HepG2 (cell line): Measurements from ENCODE around the gene WWC2. TPM values are rescaled to one million over a fixed set of nuclear protein-coding genes. Genes with fewer than 3 reads are reported as not detected.

Source experiments
- ATAC-seq: fragments of 200-7000 bp; cut with Tn5 transposase; 3 replicates; pipeline ENCODE4 v1.9.1; 2020; ENCODE audit warnings: mild to moderate bottlenecking, moderate library complexity
- BruUV-seq: library from RNA; stranded (reverse); fragments of 400-500 nt; replicated peaks from 2 replicates; lab custom pipeline; 2021; lab: Mats Ljungman, UMichigan
- CTCF ChIA-PET: fragments of 300-600 bp; formaldehyde crosslinking; extraction: SDS; loops from one replicate; lab custom pipeline; 2021; ENCODE audit warnings: low total read pairs, inconsistent platforms, low intra/inter-chr PET ratio; lab: Yijun Ruan, JAX
- POLR2A ChIA-PET: fragments of 350-600 bp; sonication (Branson Sonifier 250); formaldehyde crosslinking; loops from one replicate; lab custom pipeline; 2020; ENCODE audit warnings: antibody characterized with exemption, inconsistent platforms; lab: Yijun Ruan, JAX
- DNase-seq: peaks from one replicate; pipeline ENCODE4 v3.0.0-alpha.2; 2015; ENCODE audit warnings: low spot score
- FAIRE-seq: peaks from 3 replicates; lab custom pipeline; 2011; peaks lifted over from hg19 to GRCh38; lab: Jason Lieb, UNC
- H2AFZ ChIP-seq: one replicate; pipeline ENCODE4 v1.6.1; 2011; ENCODE audit warnings: low read length, inconsistent platforms
- H3K27ac ChIP-seq: fragments of 300-600 bp; 3 replicates; pipeline ENCODE4 v1.8.0; 2011; ENCODE audit warnings: mixed run types, mild to moderate bottlenecking, mixed read lengths, low read length, inconsistent platforms; ENCODE audit not compliant: insufficient read depth; ENCODE audit errors: extremely low read length
- H3K27me3 ChIP-seq, 2 experiments: fragments of 200-600 bp in 1 of 2; 2 replicates in 1 of 2; 3 replicates in 1 of 2; pipeline versions ENCODE4 v1.6.0 to v1.8.0; 2011; ENCODE audit warnings: low read length in 2 of 2, mild to moderate bottlenecking in 2 of 2, moderate library complexity in 2 of 2, inconsistent platforms in 1 of 2; ENCODE audit not compliant: insufficient read depth in 2 of 2, control insufficient read depth in 1 of 2
- H3K36me3 ChIP-seq, 2 experiments: fragments of 200-600 bp in 1 of 2; replicated peaks in 1 of 2; 2 replicates in 1 of 2; 3 replicates in 1 of 2; pipeline versions ENCODE4 v1.5.1 to v1.8.0; 2011; ENCODE audit warnings: low read length in 2 of 2, inconsistent platforms in 1 of 2; ENCODE audit not compliant: insufficient read depth in 2 of 2, control insufficient read depth in 1 of 2
- H3K4me1 ChIP-seq: 2 replicates; pipeline ENCODE4 v1.5.1; 2012; ENCODE audit warnings: low read length, inconsistent platforms; ENCODE audit not compliant: insufficient read depth
- H3K4me2 ChIP-seq: 2 replicates; pipeline ENCODE4 v1.6.0; 2011; ENCODE audit warnings: low read depth, low read length, inconsistent platforms
- H3K4me3 ChIP-seq, 3 experiments: fragments of 200-600 bp in 1 of 3; sonication (generic), shearing (Covaris generic) in 1 of 3; replicated peaks in 1 of 3; 2 replicates each; pipeline ENCODE4 v1.5.1; 2011 to 2016; ENCODE audit warnings: low read length in 3 of 3, inconsistent platforms in 2 of 3, low read depth in 2 of 3, mild to moderate bottlenecking in 2 of 3, control low read depth in 1 of 3, mixed read lengths in 1 of 3; ENCODE audit not compliant: insufficient read depth in 1 of 3
- H3K79me2 ChIP-seq: one replicate; pipeline ENCODE4 v1.6.1; 2011; ENCODE audit warnings: low read length, inconsistent platforms; ENCODE audit not compliant: insufficient read depth
- H3K9ac ChIP-seq: 2 replicates; pipeline ENCODE4 v1.6.0; 2011; ENCODE audit warnings: mild to moderate bottlenecking, low read depth, low read length, inconsistent platforms; ENCODE audit not compliant: insufficient read depth
- H3K9me3 ChIP-seq: 2 replicates; pipeline ENCODE4 v1.5.1; 2012; ENCODE audit warnings: mild to moderate bottlenecking, low read length
- H4K20me1 ChIP-seq: 2 replicates; pipeline ENCODE4 v1.6.0; 2011; ENCODE audit warnings: inconsistent platforms, mild to moderate bottlenecking, low read length, moderate library complexity; ENCODE audit not compliant: insufficient read depth
- EEA1 ChIP-seq: sonication (generic); formaldehyde crosslinking; IDR thresholded peaks from 2 replicates; pipeline ENCODE4 v1.5.1; 2020; ENCODE audit warnings: mild to moderate bottlenecking, missing genetic modification reagents, borderline replicate concordance
- KLF13 ChIP-seq: sonication (generic); formaldehyde crosslinking; IDR thresholded peaks from 2 replicates; pipeline ENCODE4 v1.4.0; 2020; ENCODE audit warnings: mild to moderate bottlenecking, missing genetic modification reagents
- RERE ChIP-seq: IDR thresholded peaks from 2 replicates; pipeline ENCODE4 v1.6.1; 2016; ENCODE audit warnings: low read depth, missing genetic modification reagents, missing compliant biosample characterization
- ZNF235 ChIP-seq: sonication (generic); formaldehyde crosslinking; IDR thresholded peaks from 2 replicates; pipeline ENCODE4 v1.8.1; 2023; ENCODE audit warnings: mild to moderate bottlenecking, missing genetic modification reagents, borderline replicate concordance
- ZNF343 ChIP-seq: sonication (generic); formaldehyde crosslinking; IDR thresholded peaks from 2 replicates; pipeline ENCODE4 v1.4.0; 2020; ENCODE audit warnings: mild to moderate bottlenecking, missing genetic modification reagents
- ZNF572 ChIP-seq: sonication (generic); formaldehyde crosslinking; IDR thresholded peaks from 2 replicates; pipeline ENCODE4 v1.5.1; 2020; ENCODE audit warnings: mild to moderate bottlenecking, missing genetic modification reagents
- ZNF800 ChIP-seq: sonication (generic); formaldehyde crosslinking; IDR thresholded peaks from 2 replicates; pipeline ENCODE4 v1.4.0; 2020; ENCODE audit warnings: missing genetic modification reagents
- WGBS: methylation state at CpG from one replicate; pipeline ENCODE4 v1.1.6; 2017; ENCODE audit warnings: low lambda C conversion rate; 5-methylcytosine and 5-hydroxymethylcytosine counted together
- in situ Hi-C: cut with HindIII; loops from 2 replicates; pipeline ENCODE4 v1.10.0; 2017; ENCODE audit warnings: low pct_unique_long_range_greater_than_20kb; ENCODE audit not compliant: extremely low pct_ligation_motif_present
- intact Hi-C: fragments of 100-400 bp; cut with micrococcal nuclease; formaldehyde crosslinking; loops from one replicate; pipeline ENCODE4 v1.10.0; 2022; ENCODE audit not compliant: unreplicated experiment
- polyA plus RNA-seq, 8 experiments: library from polyadenylated mRNA; depleted of rRNA in 3 of 8; stranded (reverse) in 7 of 8; unstranded in 1 of 8; fragments of >200 nt; fragmentation: Illumina TruSeq in 4 of 8; extraction: Trizol in 4 of 8; gene quantifications; 2 replicates each; pipeline versions ENCODE4 v1.2.1 to v1.2.3, GENCODE V29; 2011 to 2016; ENCODE audit warnings: low read depth in 4 of 8, missing spikeins in 1 of 8, mixed read lengths in 1 of 8; ENCODE audit not compliant: insufficient read depth in 1 of 8
- total RNA-seq, 5 experiments: library from RNA; depleted of rRNA; stranded (reverse); fragments of >200 nt; fragmentation: Illumina TruSeq; extraction: Trizol; gene quantifications; 2 replicates each; pipeline ENCODE4 v1.2.3, GENCODE V29; 2016; ENCODE audit warnings: low read depth in 1 of 5
- TF ChIP-seq, protein P1 (sequence below): sonication (generic); formaldehyde crosslinking; IDR thresholded peaks from 2 replicates; pipeline ENCODE4 v1.5.1; 2020; ENCODE audit warnings: mild to moderate bottlenecking, missing genetic modification reagents, moderate library complexity

Gene WWC2
- total and polyA plus RNA-seq, 2 of the 13 experiments (the other 11 are each of a cell fraction or from before 2014, with no cell fraction given) = 40.0 to 50.1 TPM

- H3K4me3 ChIP-seq = no peak overlapping the region
- DNase-seq = no peak
Observed at GRCh38 chr4:183211533-183211932, 112.5 kb downstream of the WWC2 start.

More at GRCh38 chr4:183211533-183211932, 112.5 kb downstream of the WWC2 start:
- FAIRE-seq = no peak
- ChIA-PET CTCF (no interaction called here), POLR2A (no interaction called here)
- Histone ChIP-seq H3K4me1 (no peaks in the 10 kb centered on the region), H2AFZ (no peak overlapping the region), H3K27ac (no peak overlapping the region), H3K27me3 (no peaks in the 10 kb centered on the region), H3K9me3 (no peaks in the 10 kb centered on the region), H3K79me2 (peaks cover 3% of the 10 kb centered on the region), H3K36me3 (peaks cover 6 to 52% of the 10 kb centered on the region in 2 experiments), H4K20me1 (no peaks in the 10 kb centered on the region; the same call in 1 of the 2 replicates), H3K4me2 (no peak overlapping the region), H3K9ac (no peak overlapping the region)
- no peak for TF ChIP-seq KLF13 (CRISPR knock-in tag)
- no peak for TF ChIP-seq EEA1 (CRISPR knock-in tag)
- TF ChIP-seq ZNF572 (CRISPR knock-in tag) = no peak
- TF ChIP-seq, protein P1, sequence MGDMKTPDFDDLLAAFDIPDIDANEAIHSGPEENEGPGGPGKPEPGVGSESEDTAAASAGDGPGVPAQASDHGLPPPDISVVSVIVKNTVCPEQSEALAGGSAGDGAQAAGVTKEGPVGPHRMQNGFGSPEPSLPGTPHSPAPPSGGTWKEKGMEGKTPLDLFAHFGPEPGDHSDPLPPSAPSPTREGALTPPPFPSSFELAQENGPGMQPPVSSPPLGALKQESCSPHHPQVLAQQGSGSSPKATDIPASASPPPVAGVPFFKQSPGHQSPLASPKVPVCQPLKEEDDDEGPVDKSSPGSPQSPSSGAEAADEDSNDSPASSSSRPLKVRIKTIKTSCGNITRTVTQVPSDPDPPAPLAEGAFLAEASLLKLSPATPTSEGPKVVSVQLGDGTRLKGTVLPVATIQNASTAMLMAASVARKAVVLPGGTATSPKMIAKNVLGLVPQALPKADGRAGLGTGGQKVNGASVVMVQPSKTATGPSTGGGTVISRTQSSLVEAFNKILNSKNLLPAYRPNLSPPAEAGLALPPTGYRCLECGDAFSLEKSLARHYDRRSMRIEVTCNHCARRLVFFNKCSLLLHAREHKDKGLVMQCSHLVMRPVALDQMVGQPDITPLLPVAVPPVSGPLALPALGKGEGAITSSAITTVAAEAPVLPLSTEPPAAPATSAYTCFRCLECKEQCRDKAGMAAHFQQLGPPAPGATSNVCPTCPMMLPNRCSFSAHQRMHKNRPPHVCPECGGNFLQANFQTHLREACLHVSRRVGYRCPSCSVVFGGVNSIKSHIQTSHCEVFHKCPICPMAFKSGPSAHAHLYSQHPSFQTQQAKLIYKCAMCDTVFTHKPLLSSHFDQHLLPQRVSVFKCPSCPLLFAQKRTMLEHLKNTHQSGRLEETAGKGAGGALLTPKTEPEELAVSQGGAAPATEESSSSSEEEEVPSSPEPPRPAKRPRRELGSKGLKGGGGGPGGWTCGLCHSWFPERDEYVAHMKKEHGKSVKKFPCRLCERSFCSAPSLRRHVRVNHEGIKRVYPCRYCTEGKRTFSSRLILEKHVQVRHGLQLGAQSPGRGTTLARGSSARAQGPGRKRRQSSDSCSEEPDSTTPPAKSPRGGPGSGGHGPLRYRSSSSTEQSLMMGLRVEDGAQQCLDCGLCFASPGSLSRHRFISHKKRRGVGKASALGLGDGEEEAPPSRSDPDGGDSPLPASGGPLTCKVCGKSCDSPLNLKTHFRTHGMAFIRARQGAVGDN = no peak
- no peak for TF ChIP-seq RERE (CRISPR knock-in tag)
- TF ChIP-seq ZNF343 (CRISPR knock-in tag) = no peak
- no peak for TF ChIP-seq ZNF235
- TF ChIP-seq ZNF800 (CRISPR knock-in tag) = no peak
- BruUV-seq = no TSS peak
- WGBS = 98% methylated on average over 8 of the region's 8 CpGs
- no peak for ATAC-seq
- intact Hi-C loops (no loop called here), in situ Hi-C loops (no loop called here)
